HepG2 (cell line): ENCODE results near the gene NR2C1. TPM values are rescaled to one million over a fixed set of nuclear protein-coding genes. Genes with fewer than 3 reads are reported as not detected.
A peak's percentile ranks its signal among the peaks of the same experiment; 100 is the strongest.

Experiments
- ELF4 ChIP-seq: sonication (generic); formaldehyde crosslinking; IDR thresholded peaks from 2 replicates; pipeline ENCODE4 v1.5.0; 2020; ENCODE audit warnings: missing genetic modification reagents, mild to moderate bottlenecking, moderate library complexity, borderline replicate concordance
- MAFG ChIP-seq: sonication (generic); formaldehyde crosslinking; IDR thresholded peaks from 2 replicates; pipeline ENCODE4 v1.5.1; 2020; ENCODE audit warnings: mild to moderate bottlenecking, missing genetic modification reagents
- MIER3 ChIP-seq: IDR thresholded peaks from 2 replicates; pipeline ENCODE4 v1.6.1; 2016; ENCODE audit warnings: missing compliant biosample characterization, borderline replicate concordance
- MTA1 ChIP-seq: sonication (generic); formaldehyde crosslinking; IDR thresholded peaks from 2 replicates; pipeline ENCODE4 v1.4.0; 2020; ENCODE audit warnings: missing genetic modification reagents, mild to moderate bottlenecking, borderline replicate concordance
- NFE2L2 ChIP-seq: fragments of 150-350 bp; IDR thresholded peaks from 2 replicates; pipeline ENCODE4 v1.6.1; 2014; ENCODE audit warnings: low read length
- NFIB ChIP-seq: sonication (generic); formaldehyde crosslinking; IDR thresholded peaks from 2 replicates; pipeline ENCODE4 v1.9.0; 2021; ENCODE audit warnings: missing genetic modification reagents, mild to moderate bottlenecking, borderline replicate concordance
- SP1 ChIP-seq, 2 experiments: fragments of 450-650 bp in 1 of 2; sonication (generic) in 1 of 2; formaldehyde crosslinking in 1 of 2; IDR thresholded peaks; 2 replicates each; pipeline versions ENCODE4 v1.4.0 to v1.6.1; 2016 to 2020; ENCODE audit warnings: missing genetic modification reagents in 1 of 2
- SP140L ChIP-seq: sonication (generic); formaldehyde crosslinking; IDR thresholded peaks from 2 replicates; pipeline ENCODE4 v1.4.0; 2020; ENCODE audit warnings: missing genetic modification reagents, borderline replicate concordance
- SRF ChIP-seq: IDR thresholded peaks from 2 replicates; pipeline ENCODE4 v1.6.1; 2011; ENCODE audit warnings: mild to moderate bottlenecking, low read depth, low read length, moderate library complexity
- SRSF1 ChIP-seq: fragments of 200-400 bp; formaldehyde crosslinking; optimal IDR thresholded peaks from 2 replicates; pipeline ENCODE3; 2017; ENCODE audit warnings: mild to moderate bottlenecking, low read depth, low read length, moderate library complexity
- ZNF224 ChIP-seq: sonication (generic); formaldehyde crosslinking; IDR thresholded peaks from 2 replicates; pipeline ENCODE4 v1.5.0; 2020; ENCODE audit warnings: mild to moderate bottlenecking, missing genetic modification reagents
- ZNF546 ChIP-seq: sonication (generic); formaldehyde crosslinking; conservative IDR thresholded peaks from 2 replicates; pipeline ENCODE4 v1.8.1; 2023; ENCODE audit warnings: mild to moderate bottlenecking, missing genetic modification reagents
- ZNF619 ChIP-seq: sonication (generic); formaldehyde crosslinking; IDR thresholded peaks from 2 replicates; pipeline ENCODE4 v1.4.0; 2020; ENCODE audit warnings: mild to moderate bottlenecking, missing genetic modification reagents
- polyA plus RNA-seq, 8 experiments: library from polyadenylated mRNA; depleted of rRNA in 3 of 8; stranded (reverse) in 7 of 8; unstranded in 1 of 8; fragments of >200 nt; fragmentation: Illumina TruSeq in 4 of 8; extraction: Trizol in 4 of 8; gene quantifications; 2 replicates each; pipeline versions ENCODE4 v1.2.1 to v1.2.3, GENCODE V29; 2011 to 2016; ENCODE audit warnings: low read depth in 4 of 8, missing spikeins in 1 of 8, mixed read lengths in 1 of 8; ENCODE audit not compliant: insufficient read depth in 1 of 8
- total RNA-seq, 5 experiments: library from RNA; depleted of rRNA; stranded (reverse); fragments of >200 nt; fragmentation: Illumina TruSeq; extraction: Trizol; gene quantifications; 2 replicates each; pipeline ENCODE4 v1.2.3, GENCODE V29; 2016; ENCODE audit warnings: low read depth in 1 of 5
- TF ChIP-seq, protein P1 (sequence below), 2 experiments: IDR thresholded peaks; 2 replicates each; pipeline ENCODE4 v1.6.1; 2011 to 2012; ENCODE audit warnings: low read length in 2 of 2, borderline replicate concordance in 1 of 2, low read depth in 1 of 2, mild to moderate bottlenecking in 1 of 2, moderate library complexity in 1 of 2
- TF ChIP-seq, protein P2 (sequence below): sonication (generic); formaldehyde crosslinking; IDR thresholded peaks from 2 replicates; pipeline ENCODE4 v1.5.1; 2020; ENCODE audit warnings: missing genetic modification reagents, mild to moderate bottlenecking, borderline replicate concordance
- TF ChIP-seq, protein P3 (sequence below): sonication (generic); formaldehyde crosslinking; IDR thresholded peaks from 2 replicates; pipeline ENCODE4 v1.4.0; 2020; ENCODE audit warnings: mild to moderate bottlenecking, missing genetic modification reagents
- TF ChIP-seq, protein P4 (sequence below): sonication (generic); formaldehyde crosslinking; IDR thresholded peaks from 2 replicates; pipeline ENCODE4 v1.4.0; 2020; ENCODE audit warnings: mild to moderate bottlenecking, missing genetic modification reagents, borderline replicate concordance
- TF ChIP-seq, protein P5 (sequence below): sonication (generic); formaldehyde crosslinking; IDR thresholded peaks from 2 replicates; pipeline ENCODE4 v1.5.0; 2020; ENCODE audit warnings: mild to moderate bottlenecking, missing genetic modification reagents

The NR2C1 gene
- total and polyA plus RNA-seq, 2 of the 13 experiments (the other 11 are each of a cell fraction or from before 2014, with no cell fraction given) = 38.0 to 70.8 TPM

DNA sequence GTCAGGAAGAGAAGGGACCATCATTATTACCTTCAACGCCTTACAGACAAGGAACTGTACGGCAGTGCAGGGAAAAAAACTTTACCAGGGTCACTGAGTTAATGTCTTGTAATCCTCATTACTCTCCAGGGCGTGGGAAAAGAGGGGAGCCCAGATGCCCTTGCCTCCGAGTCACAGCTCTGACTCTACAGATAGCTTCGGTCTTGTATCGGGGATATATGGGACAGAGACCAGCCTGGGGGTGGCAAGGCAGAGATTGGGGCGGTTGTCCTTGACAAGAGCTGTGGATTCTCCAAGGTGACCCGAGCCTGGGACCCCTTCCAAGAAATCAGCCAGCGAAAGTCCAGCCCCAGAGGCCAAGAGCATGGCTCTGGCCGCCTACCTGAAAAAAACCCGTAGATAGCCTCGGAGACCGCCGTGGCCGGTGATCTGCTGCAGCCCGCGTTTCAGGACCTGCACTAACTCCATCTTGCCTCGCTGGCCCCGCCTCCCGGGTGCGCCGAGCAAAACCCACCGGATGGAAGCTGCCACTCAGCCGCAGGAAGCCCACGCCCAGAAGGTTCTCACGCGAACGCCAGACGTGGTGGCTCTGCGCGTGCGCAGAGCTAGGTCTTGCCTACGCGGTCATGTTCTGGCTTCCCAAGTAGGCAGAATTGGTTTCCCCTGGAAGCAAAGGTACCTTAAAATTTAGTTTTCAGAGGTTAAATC lies 70.1 kb downstream of the NR2C1 start, which contains the start of gene NDUFA12 (continued):
- TF ChIP-seq, protein P1, sequence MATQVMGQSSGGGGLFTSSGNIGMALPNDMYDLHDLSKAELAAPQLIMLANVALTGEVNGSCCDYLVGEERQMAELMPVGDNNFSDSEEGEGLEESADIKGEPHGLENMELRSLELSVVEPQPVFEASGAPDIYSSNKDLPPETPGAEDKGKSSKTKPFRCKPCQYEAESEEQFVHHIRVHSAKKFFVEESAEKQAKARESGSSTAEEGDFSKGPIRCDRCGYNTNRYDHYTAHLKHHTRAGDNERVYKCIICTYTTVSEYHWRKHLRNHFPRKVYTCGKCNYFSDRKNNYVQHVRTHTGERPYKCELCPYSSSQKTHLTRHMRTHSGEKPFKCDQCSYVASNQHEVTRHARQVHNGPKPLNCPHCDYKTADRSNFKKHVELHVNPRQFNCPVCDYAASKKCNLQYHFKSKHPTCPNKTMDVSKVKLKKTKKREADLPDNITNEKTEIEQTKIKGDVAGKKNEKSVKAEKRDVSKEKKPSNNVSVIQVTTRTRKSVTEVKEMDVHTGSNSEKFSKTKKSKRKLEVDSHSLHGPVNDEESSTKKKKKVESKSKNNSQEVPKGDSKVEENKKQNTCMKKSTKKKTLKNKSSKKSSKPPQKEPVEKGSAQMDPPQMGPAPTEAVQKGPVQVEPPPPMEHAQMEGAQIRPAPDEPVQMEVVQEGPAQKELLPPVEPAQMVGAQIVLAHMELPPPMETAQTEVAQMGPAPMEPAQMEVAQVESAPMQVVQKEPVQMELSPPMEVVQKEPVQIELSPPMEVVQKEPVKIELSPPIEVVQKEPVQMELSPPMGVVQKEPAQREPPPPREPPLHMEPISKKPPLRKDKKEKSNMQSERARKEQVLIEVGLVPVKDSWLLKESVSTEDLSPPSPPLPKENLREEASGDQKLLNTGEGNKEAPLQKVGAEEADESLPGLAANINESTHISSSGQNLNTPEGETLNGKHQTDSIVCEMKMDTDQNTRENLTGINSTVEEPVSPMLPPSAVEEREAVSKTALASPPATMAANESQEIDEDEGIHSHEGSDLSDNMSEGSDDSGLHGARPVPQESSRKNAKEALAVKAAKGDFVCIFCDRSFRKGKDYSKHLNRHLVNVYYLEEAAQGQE (IDR thresholded peaks at IDR 0.05; ENCODE audit: borderline replicate concordance in 1 of 2, low read depth in 1 of 2, low read length in 2 of 2) = 0 out of 4 replicates have a peak, but pooled peaks of 1 of the 2 experiments have one; percentile 53
- TF ChIP-seq MTA1 (CRISPR knock-in tag) (peak; percentile 61; the same call in 1 of the 2 replicates), SP1 (IDR thresholded peaks at IDR 0.05) (no peak), SP1 (CRISPR knock-in tag; IDR thresholded peaks at IDR 0.05) (peak; percentile 98), ZNF546 (CRISPR knock-in tag) (peak; percentile 94), MIER3 (CRISPR knock-in tag) (peak; percentile 86; the same call in 1 of the 2 replicates), SRF (peak; percentile 57; the same call in 1 of the 2 replicates), SRSF1 (peak; percentile 79), MAFG (CRISPR knock-in tag) (no peak), ELF4 (CRISPR knock-in tag) (no peak), SP140L (CRISPR knock-in tag) (no peak), ZNF619 (CRISPR knock-in tag) (no peak), NFE2L2 (no peak), ZNF224 (CRISPR knock-in tag) (no peak), NFIB (no peak)
- TF ChIP-seq, protein P2, sequence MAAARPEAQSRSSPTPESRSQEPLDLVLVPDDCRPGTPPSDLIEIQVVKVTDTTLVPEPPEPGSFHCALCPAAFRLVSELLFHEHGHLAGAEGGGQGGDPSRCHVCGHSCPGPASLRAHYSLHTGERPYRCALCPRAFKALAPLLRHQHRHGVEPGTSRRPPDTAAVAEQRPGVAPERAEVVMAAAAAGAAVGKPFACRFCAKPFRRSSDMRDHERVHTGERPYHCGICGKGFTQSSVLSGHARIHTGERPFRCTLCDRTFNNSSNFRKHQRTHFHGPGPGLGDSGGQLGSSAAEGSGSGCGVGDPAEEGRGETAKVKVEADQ (CRISPR knock-in tag) = peak; percentile 49; the same call in 1 of the 2 replicates
- TF ChIP-seq, protein P3, sequence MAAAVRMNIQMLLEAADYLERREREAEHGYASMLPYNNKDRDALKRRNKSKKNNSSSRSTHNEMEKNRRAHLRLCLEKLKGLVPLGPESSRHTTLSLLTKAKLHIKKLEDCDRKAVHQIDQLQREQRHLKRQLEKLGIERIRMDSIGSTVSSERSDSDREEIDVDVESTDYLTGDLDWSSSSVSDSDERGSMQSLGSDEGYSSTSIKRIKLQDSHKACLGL = peak; percentile 76
- TF ChIP-seq, protein P4, sequence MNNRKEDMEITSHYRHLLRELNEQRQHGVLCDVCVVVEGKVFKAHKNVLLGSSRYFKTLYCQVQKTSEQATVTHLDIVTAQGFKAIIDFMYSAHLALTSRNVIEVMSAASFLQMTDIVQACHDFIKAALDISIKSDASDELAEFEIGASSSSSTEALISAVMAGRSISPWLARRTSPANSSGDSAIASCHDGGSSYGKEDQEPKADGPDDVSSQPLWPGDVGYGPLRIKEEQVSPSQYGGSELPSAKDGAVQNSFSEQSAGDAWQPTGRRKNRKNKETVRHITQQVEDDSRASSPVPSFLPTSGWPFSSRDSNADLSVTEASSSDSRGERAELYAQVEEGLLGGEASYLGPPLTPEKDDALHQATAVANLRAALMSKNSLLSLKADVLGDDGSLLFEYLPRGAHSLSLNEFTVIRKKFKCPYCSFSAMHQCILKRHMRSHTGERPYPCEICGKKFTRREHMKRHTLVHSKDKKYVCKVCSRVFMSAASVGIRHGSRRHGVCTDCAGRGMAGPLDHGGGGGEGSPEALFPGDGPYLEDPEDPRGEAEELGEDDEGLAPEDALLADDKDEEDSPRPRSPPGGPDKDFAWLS (CRISPR knock-in tag) = no peak
- TF ChIP-seq, protein P5, sequence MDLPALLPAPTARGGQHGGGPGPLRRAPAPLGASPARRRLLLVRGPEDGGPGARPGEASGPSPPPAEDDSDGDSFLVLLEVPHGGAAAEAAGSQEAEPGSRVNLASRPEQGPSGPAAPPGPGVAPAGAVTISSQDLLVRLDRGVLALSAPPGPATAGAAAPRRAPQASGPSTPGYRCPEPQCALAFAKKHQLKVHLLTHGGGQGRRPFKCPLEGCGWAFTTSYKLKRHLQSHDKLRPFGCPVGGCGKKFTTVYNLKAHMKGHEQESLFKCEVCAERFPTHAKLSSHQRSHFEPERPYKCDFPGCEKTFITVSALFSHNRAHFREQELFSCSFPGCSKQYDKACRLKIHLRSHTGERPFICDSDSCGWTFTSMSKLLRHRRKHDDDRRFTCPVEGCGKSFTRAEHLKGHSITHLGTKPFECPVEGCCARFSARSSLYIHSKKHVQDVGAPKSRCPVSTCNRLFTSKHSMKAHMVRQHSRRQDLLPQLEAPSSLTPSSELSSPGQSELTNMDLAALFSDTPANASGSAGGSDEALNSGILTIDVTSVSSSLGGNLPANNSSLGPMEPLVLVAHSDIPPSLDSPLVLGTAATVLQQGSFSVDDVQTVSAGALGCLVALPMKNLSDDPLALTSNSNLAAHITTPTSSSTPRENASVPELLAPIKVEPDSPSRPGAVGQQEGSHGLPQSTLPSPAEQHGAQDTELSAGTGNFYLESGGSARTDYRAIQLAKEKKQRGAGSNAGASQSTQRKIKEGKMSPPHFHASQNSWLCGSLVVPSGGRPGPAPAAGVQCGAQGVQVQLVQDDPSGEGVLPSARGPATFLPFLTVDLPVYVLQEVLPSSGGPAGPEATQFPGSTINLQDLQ = peak; percentile 68; the same call in 1 of the 2 replicates
